Natural killer cell treated with Interleukin-12 subunit alpha and Interleukin-12 subunit beta and Interleukin-15 and Interleukin-18, amount 100 ng/mL, for 72 hours (primary cell): Measurements from ENCODE around the gene C3AR1. TPM values are rescaled to one million over a fixed set of nuclear protein-coding genes. Genes with fewer than 3 reads are reported as not detected.
A peak's percentile ranks its signal among the peaks of the same experiment; 100 is the strongest.
"Not testable (repeated sequence)": the region's sequence is repeated elsewhere in the genome, so short reads cannot be mapped to it uniquely, and the experiment has no call there.

ENCODE experiments used
- ATAC-seq, 2 donors: fragments of 150-1000 bp; cut with Tn5 transposase in 1 of 2; sonication (Bioruptor Pico), chemical (Tn5 transposase) in 1 of 2; 2 replicates each; pipeline ENCODE4 v1.10.0; 2021
- DNase-seq: peaks from one replicate; pipeline ENCODE4 v3.0.0; 2022; ENCODE audit warnings: low spot score
- H3K27ac Mint-ChIP-seq, 2 donors: 1 replicate in 1 of 2; 2 replicates in 1 of 2; pipeline ENCODE4 v1.8.0; 2022; ENCODE audit warnings: mixed read lengths in 2 of 2, mild to moderate bottlenecking in 1 of 2, moderate library complexity in 1 of 2
- H3K27me3 Mint-ChIP-seq, 2 donors: 1 replicate in 1 of 2; 2 replicates in 1 of 2; pipeline ENCODE4 v1.8.0; 2022; ENCODE audit warnings: mixed read lengths in 2 of 2
- H3K36me3 Mint-ChIP-seq: one replicate; pipeline ENCODE4 v1.8.0; 2022; ENCODE audit warnings: mixed read lengths
- H3K4me1 Mint-ChIP-seq, 2 donors: 1 replicate in 1 of 2; 2 replicates in 1 of 2; pipeline ENCODE4 v1.8.0; 2022; ENCODE audit warnings: low read depth in 2 of 2, mixed read lengths in 2 of 2, mild to moderate bottlenecking in 1 of 2
- H3K4me3 Mint-ChIP-seq: one replicate; pipeline ENCODE4 v1.8.0; 2022; ENCODE audit warnings: mixed read lengths
- H3K9me3 Mint-ChIP-seq: 2 replicates; pipeline ENCODE4 v1.8.0; 2022; ENCODE audit warnings: mixed read lengths
- total RNA-seq, 2 donors: library from RNA; stranded (reverse); gene quantifications; one replicate each; pipeline ENCODE4 v1.2.3, GENCODE V29; 2022

Gene C3AR1
- 1 to 10 TPM; 1.6 to 2.3 TPM for total RNA-seq

DNA sequence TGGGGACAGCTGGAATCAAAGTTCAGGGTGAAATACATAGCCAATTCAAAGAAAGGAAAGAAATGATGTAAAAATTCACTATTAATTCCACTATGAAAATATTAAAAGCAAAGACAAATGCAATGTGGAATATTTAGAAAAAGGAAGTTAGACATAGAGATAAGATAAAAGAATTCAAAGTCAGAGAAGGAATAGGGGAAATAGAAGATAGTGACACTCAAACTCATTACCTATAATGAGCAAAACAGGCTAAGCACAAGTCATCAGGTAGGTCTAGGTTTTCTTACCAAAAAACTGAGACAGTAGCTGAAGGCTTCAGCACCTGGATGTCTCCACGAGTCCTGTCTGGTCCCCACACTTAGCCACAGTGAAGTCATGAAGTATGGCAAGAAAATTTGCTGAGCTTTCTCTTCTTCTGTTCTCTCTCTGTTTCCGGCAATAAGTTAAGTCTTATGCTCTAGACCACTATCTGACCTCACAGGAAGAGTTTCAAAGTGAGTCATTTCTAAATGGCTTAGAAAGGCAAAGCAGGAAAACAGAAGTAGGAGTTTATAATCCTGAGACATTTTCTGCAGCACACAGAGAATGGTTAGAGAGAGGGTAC is at the start of gene C3AR1:
TSS of gene C3AR1 (minus strand) at position 369 of the 604 bp plus-strand sequence. CDS start 6,174 bp downstream, outside the sequence.
- H3K9me3 Mint-ChIP-seq, result no peaks in the 10 kb centered on the region
- DNase-seq, result peak; percentile 62
- H3K27ac Mint-ChIP-seq, result peak within 1 kb of the TSS; percentile 75 to 87
- peaks cover 0 to 2% of the 10 kb centered on the region in 2 donors for H3K27me3 Mint-ChIP-seq
- peak; percentile 91 to 99 for ATAC-seq
- no peaks in the 10 kb centered on the region for H3K36me3 Mint-ChIP-seq
- peak within 1 kb of the TSS; percentile 76 for H3K4me3 Mint-ChIP-seq
- H3K4me1 Mint-ChIP-seq, result peaks cover 18 to 46% of the 10 kb centered on the region in 2 donors

DNA sequence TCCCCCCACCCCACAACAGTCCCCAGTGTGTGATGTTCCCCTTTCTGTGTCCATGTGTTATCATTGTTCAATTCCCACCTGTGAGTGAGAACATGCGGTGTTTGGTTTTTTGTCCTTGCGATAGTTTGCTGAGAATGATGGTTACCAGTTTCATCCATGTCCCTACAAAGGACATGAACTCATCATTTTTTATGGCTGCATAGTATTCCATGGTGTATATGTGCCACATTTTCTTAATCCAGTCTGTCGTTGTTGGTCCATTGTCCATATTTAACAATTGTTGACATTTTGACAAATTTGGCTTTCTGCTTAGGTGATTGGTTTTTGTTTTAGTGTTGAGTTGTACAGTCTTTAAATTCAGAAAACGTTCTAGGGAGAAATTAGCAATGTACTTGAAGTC is 47.0 kb upstream of the C3AR1 start:
- not testable (repeated sequence) for H3K36me3 Mint-ChIP-seq, H3K27ac Mint-ChIP-seq, H3K4me3 Mint-ChIP-seq

DNA sequence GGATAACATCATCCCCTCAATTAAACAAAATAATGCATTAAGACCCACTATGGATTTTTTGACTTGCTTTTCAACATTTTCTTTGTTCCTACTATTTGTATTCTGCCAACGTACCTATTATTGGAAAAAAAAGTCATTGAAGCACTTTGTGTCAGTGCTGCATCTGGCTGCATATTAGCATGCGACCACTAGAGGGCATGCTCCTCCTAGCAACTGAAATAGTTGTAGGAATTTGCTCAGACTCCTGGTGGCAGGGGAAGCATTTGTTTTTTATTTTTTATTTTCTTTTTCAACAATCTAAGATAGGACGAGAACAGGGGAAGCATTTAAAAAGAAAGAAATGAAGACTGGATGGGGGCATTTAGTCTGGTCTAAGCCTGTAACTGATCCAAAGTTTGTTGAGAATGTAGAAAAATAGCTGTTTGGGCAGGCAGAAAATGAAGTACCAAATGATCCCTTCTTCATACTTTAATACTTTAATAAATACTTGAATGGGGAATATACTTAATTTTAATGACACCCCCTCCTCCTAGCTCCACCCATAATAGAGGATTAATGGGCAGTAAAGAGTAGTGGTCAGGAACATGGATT is 42.7 kb upstream of the C3AR1 start:
- peak; percentile 83 for DNase-seq
- H3K4me3 Mint-ChIP-seq, result no peak overlapping the region
- H3K4me1 Mint-ChIP-seq, result peaks cover 0 to 3% of the 10 kb centered on the region in 2 donors
- ATAC-seq, result peak in 1 of 2 donors; percentile 70
- H3K36me3 Mint-ChIP-seq, result peaks cover 12% of the 10 kb centered on the region
- no peaks in the 10 kb centered on the region for H3K27me3 Mint-ChIP-seq
- no peaks in the 10 kb centered on the region for H3K9me3 Mint-ChIP-seq
- no peak overlapping the region for H3K27ac Mint-ChIP-seq

More for the DNA sequence above, 47.0 kb upstream of the C3AR1 start:
- not testable (repeated sequence) for DNase-seq, H3K9me3 Mint-ChIP-seq, H3K4me1 Mint-ChIP-seq, ATAC-seq, H3K27me3 Mint-ChIP-seq

DNA sequence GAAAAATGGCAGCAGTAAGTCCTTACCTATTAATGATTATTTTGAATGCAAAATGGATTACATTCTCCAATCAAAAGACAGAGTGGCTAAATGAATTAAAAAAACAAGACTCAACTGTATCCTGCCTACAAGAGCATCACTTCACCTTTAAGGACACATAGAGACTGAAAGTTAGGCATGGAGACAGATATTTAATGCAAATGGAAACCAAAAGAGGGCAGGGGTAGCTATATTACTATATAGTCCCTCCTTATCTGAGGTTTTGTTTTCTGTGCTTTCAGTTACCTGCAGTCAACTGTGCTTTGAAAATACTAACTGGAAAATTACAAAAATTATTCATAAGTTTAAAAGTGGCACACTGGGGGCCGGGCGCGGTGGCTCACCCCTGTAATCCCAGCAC is 33.1 kb upstream of the C3AR1 start:
- Mint-ChIP-seq H3K4me3 (no peak overlapping the region), H3K4me1 (no peaks in the 10 kb centered on the region), H3K27me3 (no peaks in the 10 kb centered on the region), H3K27ac (no peak overlapping the region), H3K36me3 (peaks cover 25% of the 10 kb centered on the region), H3K9me3 (no peaks in the 10 kb centered on the region)
- ATAC-seq (no peak), DNase-seq (no peak)

DNA sequence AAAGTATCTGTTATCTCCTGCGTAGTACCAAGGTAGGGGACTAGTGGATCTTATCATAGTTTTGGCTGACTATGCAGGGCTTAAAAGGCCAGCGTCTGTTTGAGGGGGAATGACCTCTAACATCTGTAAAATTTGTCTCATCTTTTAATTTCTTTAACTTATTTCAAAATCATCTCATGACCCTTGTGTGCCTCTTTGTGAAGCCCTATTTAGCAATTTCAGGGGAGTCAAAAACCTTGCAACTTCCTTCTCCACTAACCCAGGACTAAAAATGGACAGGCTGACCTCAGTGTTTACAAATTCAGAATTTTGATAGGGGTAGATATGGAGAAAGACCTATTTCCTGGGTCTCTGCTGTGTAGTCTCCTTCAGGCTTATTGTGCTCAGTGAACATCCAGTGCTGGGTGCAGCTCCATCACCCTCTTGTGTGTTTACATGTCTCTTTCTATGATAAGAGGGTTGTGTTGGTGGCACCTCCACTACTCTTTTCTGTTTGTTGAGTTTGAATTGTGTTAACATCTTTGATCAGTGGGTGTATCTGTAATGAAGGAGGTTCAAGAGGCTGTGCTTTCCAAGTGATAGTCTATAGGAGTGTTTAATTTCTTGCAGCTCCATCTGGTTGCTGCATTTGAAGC is 30.2 kb upstream of the C3AR1 start:
- no peak overlapping the region for H3K27ac Mint-ChIP-seq
- no peaks in the 10 kb centered on the region for H3K9me3 Mint-ChIP-seq
- H3K36me3 Mint-ChIP-seq, result peaks cover 41% of the 10 kb centered on the region
- H3K27me3 Mint-ChIP-seq, result no peaks in the 10 kb centered on the region
- H3K4me3 Mint-ChIP-seq, result no peak overlapping the region
- ATAC-seq (no peak), DNase-seq (no peak)
- H3K4me1 Mint-ChIP-seq, result peaks cover 0 to 2% of the 10 kb centered on the region in 2 donors

DNA sequence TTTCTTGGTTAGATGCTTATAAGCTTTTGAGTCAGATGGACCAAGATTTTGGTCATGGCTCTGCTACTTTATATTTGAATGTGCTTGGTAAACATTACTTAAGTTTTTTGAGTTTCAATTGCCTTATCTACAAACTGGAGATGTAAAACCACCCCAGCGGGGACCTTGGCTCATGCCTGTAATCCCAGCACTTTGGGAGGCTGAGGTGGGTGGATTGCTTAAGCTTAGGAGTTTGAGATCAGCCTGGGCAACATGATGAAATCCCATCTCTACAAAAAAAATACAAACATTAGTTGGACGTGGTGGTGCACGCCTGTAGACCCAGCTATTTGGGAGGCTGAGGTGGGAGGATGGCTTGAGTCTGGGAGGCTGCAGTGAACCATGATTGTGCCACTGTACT is 27.1 kb upstream of the C3AR1 start:
- Mint-ChIP-seq H3K27ac (peak overlapping the region in 1 of 2 donors; percentile 17), H3K4me1 (peaks cover 9 to 10% of the 10 kb centered on the region in 2 donors), H3K9me3 (no peaks in the 10 kb centered on the region), H3K36me3 (peaks cover 43% of the 10 kb centered on the region), H3K4me3 (no peak overlapping the region), H3K27me3 (no peaks in the 10 kb centered on the region)
- DNase-seq, result no peak
- no peak for ATAC-seq

DNA sequence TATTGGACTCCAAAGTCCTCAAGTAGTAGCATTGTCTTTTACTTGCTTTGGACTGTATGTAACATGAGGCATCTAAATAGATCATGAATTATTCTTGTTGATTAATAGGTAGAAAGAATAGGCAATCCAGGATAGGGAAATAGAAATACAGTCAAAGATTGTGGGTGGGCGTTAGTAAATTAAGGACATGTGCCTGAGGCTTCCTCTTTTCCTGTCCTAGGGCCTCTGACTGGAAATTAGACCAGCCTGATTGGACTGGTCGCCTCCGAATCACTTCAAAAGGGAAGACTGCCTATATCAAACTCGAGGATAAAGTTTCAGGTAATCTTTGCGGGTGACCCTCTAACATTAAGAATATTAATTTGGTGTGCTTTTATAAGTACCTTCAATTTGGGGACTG is 23.6 kb upstream of the C3AR1 start:
- Mint-ChIP-seq H3K27me3 (no peaks in the 10 kb centered on the region), H3K36me3 (peaks cover 28% of the 10 kb centered on the region), H3K27ac (peak overlapping the region in 1 of 2 donors; percentile 84), H3K4me1 (peaks cover 19 to 28% of the 10 kb centered on the region in 2 donors), H3K4me3 (no peak overlapping the region), H3K9me3 (no peaks in the 10 kb centered on the region)
- DNase-seq, result no peak
- ATAC-seq, result no peak

DNA sequence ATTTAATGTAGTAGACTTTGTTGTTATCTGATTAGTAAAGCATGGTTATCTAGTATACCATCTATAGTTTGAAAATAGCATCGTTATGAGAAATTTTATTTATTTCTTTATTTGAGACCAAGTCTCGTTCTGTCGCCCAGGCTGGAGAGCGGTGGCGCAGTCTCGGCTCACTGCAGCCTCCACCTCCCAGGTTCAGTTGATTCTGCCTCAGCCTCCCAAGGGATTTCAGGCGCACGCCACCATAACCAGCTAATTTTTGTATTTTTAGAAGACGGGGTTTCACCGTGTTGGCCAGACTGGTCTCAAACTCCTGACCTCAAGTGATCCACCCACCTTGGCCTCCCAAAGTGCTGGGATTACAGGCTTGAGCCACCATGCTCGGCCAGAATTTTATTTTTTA is 23.1 kb upstream of the C3AR1 start:
- not testable (repeated sequence) for H3K27me3 Mint-ChIP-seq, ATAC-seq, H3K9me3 Mint-ChIP-seq, DNase-seq
- Mint-ChIP-seq H3K4me1 (peaks cover 24 to 32% of the 10 kb centered on the region in 2 donors), H3K36me3 (peaks cover 25% of the 10 kb centered on the region), H3K27ac (peak overlapping the region; percentile 84 to 85), H3K4me3 (peak overlapping the region; percentile 86)

DNA sequence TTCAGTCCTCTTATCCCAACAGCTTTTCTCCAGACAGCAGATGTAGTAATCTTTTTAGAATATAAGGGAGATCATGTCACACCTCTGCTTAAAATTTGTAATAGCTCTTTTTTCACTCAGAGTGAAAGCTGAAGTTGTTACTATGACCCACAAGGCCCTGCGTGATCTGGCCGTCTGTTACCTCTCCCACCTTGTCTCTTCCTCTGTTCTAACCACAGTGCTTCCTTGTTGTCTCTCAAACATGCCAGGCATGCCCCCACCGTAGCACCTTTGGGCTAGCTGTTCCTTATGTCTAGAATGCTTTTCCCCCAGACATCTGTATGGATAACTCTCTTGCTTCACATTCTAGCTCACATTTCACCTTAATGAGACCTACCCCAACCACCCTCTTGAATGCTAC is 22.4 kb upstream of the C3AR1 start:
- H3K4me1 Mint-ChIP-seq, result peaks cover 29 to 38% of the 10 kb centered on the region in 2 donors
- DNase-seq, result peak; percentile 63
- peak overlapping the region; percentile 86 for H3K4me3 Mint-ChIP-seq
- H3K36me3 Mint-ChIP-seq, result peaks cover 25% of the 10 kb centered on the region
- H3K27ac Mint-ChIP-seq, result peak overlapping the region; percentile 84 to 85
- H3K27me3 Mint-ChIP-seq, result no peaks in the 10 kb centered on the region
- peak; percentile 87 to 93 for ATAC-seq
- H3K9me3 Mint-ChIP-seq, result no peaks in the 10 kb centered on the region

DNA sequence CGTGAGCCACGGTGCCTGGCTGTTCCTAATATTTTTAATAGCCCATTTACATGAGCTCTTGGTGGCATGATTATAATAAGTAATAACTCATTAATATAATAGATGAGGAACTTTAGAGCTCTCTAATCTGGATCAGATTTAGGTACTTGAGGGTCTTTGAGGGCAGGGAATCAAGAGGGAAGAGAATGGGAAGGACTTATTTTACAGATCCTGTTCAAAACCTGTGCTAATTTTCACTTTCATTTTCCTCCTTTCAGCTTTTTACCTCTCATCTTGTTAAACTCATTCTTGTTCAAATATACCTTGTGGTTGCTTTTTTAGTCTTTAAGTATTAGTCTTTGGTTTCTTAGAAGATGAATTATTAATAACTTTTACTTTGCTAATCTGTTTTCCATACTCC is 21.5 kb upstream of the C3AR1 start:
- Mint-ChIP-seq H3K27me3 (no peaks in the 10 kb centered on the region), H3K36me3 (peaks cover 22% of the 10 kb centered on the region), H3K4me1 (peaks cover 34 to 46% of the 10 kb centered on the region in 2 donors), H3K9me3 (no peaks in the 10 kb centered on the region), H3K27ac (peak overlapping the region; percentile 84 to 85), H3K4me3 (peak overlapping the region; percentile 86)
- DNase-seq (no peak), ATAC-seq (no peak)

DNA sequence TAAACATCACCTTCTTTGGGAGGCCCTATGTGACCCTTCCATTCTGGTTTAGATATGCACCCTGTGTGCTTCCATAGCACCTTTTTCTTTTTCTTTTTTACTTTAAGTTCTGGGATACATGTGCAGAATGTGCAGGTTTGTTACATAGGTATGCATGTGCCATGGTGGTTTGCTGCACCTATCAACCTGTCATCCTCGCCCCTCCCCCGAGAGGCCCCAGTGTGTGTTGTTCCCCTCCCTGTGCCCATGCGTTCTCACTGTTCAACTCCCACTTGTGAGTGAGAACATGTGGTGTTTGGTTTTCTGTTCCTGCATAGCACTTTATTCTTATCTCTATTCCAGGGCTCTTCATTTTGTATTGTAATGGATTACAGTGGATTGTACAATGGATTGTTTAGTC is 18.2 kb upstream of the C3AR1 start:
- Mint-ChIP-seq H3K36me3 (peaks cover 15% of the 10 kb centered on the region), H3K27ac (peak overlapping the region; percentile 93 to 94), H3K4me3 (peak overlapping the region; percentile 97), H3K4me1 (peaks cover 41 to 59% of the 10 kb centered on the region in 2 donors)
- DNase-seq, ATAC-seq, H3K27me3 Mint-ChIP-seq, H3K9me3 Mint-ChIP-seq: not testable (repeated sequence)

DNA sequence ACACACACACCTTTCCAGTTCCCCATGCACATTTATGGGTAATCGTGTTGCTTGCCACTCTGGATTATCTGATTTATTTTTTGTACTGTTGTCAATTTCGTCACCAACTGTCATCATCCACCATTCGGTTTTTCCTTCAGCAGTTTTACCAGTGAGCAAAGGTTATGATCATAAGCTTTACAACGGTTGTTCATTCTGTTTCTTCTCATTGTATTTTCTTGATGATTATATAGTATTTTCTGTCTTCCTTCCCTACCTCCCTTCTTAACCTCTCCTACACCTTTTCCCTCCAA is 16.6 kb upstream of the C3AR1 start:
- DNase-seq (no peak), ATAC-seq (no peak)
- Mint-ChIP-seq H3K27ac (peak overlapping the region; percentile 93 to 94), H3K9me3 (no peaks in the 10 kb centered on the region), H3K36me3 (peaks cover 11% of the 10 kb centered on the region), H3K4me3 (peak overlapping the region; percentile 97), H3K4me1 (peaks cover 30 to 50% of the 10 kb centered on the region in 2 donors), H3K27me3 (no peaks in the 10 kb centered on the region)

DNA sequence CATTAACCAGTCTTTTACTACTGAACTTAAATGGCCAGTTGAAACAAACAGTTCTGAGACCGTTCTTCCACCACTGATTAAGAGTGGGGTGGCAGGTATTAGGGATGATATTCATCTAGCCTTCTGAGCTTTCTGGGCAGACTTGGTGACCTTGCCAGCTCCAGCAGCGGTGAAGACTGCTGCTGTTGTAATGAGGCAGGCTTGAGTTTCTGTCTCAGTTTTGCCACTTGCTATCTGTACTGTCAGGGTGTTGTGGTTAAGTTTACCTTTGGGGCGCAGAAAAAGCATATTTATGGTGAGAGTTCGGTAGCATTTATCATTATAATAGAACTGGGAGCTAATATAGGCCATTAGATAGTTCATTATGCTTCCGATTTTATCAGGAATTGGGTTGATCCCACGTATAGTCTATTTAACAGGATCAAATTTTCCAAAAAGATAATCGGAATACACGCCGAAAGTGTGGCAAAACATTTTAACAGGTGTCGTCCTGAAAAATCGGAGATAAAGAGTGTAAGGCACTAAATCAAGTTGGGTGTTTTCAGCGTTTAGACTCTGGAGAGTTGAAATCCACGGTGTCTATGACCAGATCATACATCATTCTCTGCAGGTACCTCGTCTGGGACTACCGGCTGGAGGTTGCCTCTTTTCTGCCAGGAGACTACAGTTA is 15.2 kb upstream of the C3AR1 start:
- Mint-ChIP-seq H3K4me3 (peak overlapping the region; percentile 97), H3K27ac (peak overlapping the region; percentile 93 to 94), H3K9me3 (no peaks in the 10 kb centered on the region), H3K27me3 (no peaks in the 10 kb centered on the region), H3K4me1 (peaks cover 27 to 43% of the 10 kb centered on the region in 2 donors), H3K36me3 (peaks cover 11% of the 10 kb centered on the region)
- DNase-seq (no peak), ATAC-seq (no peak)

DNA sequence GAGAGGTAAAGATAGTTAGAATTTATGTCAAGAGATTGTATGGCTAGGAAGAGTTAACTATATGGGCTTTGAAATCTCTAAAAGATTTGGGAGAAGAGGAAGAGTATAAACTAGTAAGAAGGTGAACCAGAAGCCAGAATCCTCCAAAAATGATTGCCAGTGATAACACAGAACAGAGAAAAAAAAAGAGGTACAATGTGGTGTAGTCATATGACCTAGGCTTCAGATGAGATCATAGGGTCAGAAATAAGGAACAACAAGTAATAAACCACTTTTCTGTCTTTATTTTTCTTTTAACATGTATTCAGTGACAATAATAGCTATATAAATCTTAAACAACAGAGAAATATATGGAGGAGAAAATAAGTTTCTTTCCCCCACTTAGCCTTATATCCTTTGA is 14.0 kb upstream of the C3AR1 start:
- Mint-ChIP-seq H3K4me3 (peak overlapping the region; percentile 8), H3K4me1 (peaks cover 24 to 39% of the 10 kb centered on the region in 2 donors)

More for the DNA sequence above, 14.0 kb upstream of the C3AR1 start:
- no peaks in the 10 kb centered on the region for H3K9me3 Mint-ChIP-seq
- H3K27ac Mint-ChIP-seq, result peak overlapping the region; percentile 8 to 93
- H3K27me3 Mint-ChIP-seq, result no peaks in the 10 kb centered on the region
- no peak for DNase-seq
- ATAC-seq, result no peak
- peaks cover 7% of the 10 kb centered on the region for H3K36me3 Mint-ChIP-seq
